ENCODE results near the gene C21orf91. TPM values are rescaled to one million over a fixed set of nuclear protein-coding genes. Genes with fewer than 3 reads are reported as not detected.
A peak's percentile ranks its signal among the peaks of the same experiment; 100 is the strongest.
"Not testable (repeated sequence)": the region's sequence is repeated elsewhere in the genome, so short reads cannot be mapped to it uniquely, and the experiment has no call there.

Gene C21orf91
- total RNA-seq, 1 donor from 2014 or later, result 18.2 TPM

DNA sequence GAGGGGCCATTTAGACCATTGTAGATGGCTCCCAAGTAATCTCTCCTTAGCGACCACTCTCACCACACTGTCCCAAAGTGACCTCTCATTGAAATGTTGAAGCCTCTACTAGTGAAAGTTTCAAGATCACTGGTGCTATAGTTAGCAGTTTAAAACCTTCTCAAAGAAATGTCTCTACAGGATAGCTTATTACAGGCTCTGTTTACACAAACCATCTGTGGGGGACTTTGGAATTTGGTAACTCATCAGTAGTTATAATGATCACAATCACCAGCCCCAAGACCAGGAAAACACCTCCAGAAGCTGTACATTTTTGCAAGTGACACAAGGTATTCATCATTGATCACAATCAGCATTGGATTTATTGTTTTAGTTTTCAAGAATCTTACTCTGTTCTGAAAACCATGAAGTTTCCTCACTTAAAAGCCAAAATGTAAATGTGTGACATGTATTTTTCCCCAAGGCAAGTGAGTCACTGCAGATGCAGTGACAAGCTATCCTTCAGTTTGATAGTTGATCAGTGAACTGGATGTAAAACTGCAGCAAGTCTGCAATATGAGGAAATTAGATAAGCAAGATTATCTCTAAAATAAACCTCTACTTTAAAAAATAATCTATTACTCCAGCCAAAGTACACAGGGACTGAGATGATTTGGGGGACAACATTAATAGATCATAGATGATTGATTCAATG lies 41.9 kb downstream of the C21orf91 start:
- no peak for ATAC-seq

DNA sequence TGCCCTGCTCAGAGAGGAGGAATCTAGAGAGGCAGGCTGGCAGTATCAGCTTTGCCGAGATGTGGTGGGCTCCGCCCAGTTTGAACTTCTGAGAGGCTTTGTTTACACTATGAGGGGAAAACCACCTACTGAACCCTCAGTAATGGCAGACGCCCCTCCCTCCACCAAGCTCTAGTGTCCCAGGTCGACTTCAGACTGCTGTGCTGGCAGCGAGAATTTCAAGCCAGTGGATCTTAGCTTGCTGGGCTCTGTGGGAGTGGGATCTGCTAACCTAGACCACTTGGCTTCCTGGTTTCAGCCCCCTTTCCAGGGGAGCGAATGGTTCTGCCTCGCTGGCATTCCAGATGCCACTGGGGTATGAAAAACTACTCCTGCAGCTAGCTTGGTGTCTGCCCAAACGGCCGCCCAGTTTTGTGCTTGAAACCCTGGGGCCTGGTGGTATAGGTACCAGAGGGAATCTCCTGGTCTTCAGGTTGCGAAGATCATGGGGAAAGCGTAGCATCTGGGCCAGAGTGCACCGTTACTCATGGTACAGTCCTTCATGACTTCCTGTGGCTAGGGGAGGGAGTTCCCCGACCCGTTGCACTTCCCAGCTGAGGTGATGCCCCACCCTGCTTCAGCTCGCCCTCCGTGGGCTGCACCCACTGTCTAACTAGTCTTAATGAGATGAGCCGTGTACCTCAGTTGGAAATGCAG lies 43.6 kb downstream of the C21orf91 start:
- ATAC-seq, result peak; percentile 42

DNA sequence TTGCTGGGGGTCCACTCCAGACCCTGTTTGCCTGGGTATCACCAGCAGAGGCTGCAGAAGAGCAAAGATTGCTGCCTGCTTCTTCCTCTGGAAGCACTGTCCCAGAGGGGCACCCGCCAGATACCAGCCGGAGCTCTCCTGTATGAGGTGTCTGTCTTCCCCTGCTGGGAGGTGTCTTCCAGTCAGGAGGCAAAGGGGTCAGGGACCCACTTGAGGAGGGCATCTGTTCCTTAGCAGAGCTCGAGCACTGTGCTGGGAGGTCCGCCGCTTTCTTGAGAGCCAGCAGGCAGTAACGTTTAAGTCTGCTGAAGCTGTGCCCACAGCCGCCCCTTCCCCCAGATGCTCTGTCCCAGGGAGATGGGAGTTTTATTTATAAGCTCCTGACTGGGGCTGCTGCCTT lies 44.1 kb downstream of the C21orf91 start:
- not testable (repeated sequence) for ATAC-seq

DNA sequence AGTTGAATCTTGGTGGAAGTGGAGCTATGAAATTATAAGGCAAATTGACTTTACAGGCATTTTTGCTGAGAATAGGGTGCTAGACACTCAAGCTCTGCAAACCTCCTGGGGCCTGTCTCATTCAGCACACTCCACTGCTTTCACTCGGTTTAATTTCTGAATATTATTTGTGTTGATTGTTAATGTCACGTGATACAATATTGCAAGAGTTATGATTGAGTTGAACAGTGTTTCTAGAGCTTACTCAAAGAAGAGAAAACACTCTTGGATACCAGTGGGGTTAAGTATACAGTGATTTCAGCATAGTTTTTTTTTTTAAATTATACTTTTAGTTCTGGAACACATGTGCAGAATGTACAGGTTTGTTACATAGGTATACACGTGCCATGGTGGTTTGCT lies 49.7 kb downstream of the C21orf91 start:
- no peak for ATAC-seq

DNA sequence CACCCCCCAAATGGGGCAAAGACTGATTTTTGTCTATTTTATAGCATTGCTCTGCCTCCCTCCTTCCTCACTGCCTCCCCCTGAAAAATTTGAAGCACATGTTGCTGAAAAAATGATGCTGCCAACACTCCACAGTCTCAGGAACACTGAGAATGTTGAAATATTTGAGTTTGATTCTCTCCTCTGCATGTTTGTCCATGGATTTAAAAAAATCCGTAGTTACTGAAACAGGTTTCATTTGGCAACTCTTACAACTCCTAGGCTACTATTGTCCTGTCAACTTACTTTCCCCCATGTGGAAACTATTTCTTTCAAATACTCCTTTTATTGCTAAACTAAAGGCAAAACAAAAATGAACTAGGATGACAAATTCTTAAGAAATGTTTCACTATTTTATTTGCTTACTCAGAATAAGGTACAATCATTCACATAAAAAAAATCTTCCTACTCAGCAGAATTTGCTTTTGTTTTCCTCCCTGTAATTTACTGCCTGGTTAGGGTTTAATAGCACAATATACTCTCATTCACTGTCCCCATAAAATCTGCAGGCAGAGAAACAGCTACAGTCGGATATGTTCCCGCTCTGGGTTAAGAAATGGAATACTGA lies 50.2 kb downstream of the C21orf91 start:
- peak; percentile 13 for ATAC-seq

DNA sequence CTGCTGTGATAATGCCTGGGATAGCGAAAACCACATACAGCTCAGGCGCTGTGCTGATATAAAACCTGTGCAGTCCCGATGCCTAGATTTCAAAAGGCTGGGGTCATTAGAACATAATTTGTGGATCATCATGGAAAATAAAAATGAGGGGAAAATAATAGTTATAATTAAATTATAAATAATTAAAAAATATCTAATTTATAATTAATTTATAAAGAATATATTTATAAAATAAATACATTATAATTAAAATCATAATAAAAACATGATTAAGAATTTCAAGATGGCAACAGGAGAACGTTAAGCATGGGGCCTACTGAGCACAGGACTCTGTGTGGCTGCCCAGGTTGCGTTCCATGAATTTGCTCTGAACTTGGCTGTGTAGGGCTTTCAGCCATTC lies 53.9 kb downstream of the C21orf91 start:
- no peak for ATAC-seq

DNA sequence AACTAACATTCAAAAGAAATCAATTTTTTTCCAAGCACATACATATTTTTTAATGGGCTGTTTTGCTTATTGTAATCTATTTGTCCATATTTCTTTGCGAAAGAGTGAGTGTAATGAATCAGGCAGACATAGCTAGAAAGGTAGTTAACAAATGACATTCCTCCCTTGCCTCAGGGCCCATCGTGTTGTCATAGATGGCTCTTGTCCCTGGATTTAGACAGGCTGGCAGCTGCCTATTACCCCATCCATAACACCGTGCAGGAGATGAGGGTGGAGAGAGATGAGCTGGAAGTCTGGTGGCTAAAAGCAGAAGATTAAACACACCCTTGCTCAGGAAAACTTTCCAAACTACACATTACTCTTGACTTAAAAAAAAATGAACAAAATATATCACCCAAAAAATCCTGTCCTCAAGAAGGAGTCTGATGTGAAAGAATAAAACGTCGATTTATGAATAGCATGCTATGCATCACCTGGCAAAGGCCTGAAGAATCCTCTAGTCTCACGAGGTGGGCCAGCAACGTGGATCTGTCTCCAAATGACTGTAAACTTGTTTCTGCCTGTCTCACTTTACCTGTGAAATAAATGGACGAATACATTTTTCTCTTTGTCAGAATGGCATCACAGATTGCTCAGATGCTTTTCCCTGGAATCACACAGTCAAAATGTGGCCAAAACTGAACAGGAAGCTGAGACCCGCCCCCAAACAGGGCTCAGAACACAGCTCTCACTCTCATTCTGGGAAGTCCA lies 55.7 kb downstream of the C21orf91 start:
- peak; percentile 79 for ATAC-seq

DNA sequence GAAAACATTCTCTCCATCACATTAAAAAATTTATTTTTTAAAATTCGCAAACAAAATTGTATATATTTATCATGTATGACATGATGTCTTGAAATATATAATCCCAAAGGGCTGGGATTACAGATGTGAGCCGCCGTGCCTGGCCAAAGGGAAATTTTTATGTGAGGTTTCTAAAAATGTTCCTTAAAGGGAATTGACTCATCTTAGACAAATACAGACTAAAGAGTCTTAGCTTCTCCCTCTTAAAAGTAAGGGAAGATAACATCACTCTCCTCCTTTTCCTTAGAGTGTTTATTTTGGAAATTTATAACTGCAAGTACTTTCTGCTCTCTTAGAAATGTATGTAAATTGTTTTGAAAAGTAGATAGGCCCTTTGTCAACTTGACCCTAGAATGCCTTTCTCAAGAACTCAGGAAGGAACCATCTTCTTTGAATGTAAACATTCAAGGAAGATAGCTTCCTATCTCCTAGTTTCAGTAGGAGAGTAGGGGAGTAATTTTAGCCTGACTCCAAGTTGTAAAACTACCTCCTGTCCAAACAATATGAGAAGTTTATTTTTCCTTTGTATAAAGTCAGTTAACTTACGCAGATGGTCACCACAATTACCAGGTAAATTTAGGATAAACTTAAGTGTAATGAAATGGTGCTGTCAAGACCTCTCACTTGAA lies 59.5 kb downstream of the C21orf91 start:
- no peak for ATAC-seq

DNA sequence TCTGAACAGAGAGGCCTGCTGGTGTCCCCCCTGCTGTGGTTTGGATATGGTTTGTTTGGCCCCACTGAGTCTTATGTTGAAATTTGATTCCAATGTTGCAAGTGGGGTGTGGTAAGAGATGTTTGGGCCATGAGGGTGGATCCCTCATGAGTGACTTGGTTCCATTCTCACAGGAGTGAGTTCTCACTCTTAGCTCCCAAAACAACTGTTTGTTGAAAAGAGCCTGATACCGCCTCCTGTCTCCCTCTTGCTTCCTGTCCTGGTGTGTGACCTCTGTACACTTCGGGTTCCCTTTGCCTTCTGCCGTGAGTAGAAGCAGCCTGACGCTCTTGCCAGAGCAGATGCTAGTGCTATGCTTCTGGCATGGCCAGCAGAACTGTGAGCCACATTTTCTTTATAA lies 60.5 kb downstream of the C21orf91 start:
- no peak for ATAC-seq

DNA sequence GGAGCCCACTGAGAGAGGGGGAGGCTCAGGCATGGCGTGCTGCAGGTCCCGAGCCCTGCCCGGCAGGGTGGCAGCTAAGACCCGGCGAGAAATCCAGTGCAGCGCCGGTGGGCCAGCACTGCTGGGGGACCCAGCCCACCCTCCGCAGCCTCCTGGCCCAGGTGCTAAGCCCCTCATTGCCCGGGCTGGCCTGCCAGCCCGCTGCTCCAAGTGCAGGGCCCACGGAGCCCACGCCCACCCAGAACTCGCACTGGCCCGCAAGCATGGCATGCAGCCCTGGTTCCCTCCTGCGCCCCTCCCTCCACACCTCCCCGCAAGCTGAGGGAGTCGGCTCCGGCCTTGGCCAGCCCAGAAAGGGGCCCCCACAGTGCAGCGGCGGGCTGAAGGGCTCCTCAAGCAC lies 61.5 kb downstream of the C21orf91 start:
- ATAC-seq, result no peak

DNA sequence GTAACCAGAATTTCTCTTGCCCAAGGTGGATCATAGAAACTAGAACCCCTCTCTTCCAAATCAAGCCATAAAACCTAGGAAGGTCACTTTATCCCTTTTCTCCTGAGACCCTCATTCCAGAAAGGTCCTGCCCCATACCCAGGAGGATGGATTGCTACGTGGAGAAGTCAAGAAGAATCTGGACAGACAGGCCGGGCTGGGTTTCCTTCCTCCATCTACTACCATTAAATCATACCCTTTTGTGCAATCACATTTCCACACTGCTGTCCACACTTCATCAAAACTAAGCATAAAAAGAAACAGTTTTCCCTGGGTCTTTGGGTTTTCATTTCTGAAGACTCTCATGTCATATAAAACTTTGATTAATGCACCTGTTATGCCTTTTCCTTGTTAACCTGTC lies 65.4 kb downstream of the C21orf91 start:
- ATAC-seq, result peak; percentile 28

DNA sequence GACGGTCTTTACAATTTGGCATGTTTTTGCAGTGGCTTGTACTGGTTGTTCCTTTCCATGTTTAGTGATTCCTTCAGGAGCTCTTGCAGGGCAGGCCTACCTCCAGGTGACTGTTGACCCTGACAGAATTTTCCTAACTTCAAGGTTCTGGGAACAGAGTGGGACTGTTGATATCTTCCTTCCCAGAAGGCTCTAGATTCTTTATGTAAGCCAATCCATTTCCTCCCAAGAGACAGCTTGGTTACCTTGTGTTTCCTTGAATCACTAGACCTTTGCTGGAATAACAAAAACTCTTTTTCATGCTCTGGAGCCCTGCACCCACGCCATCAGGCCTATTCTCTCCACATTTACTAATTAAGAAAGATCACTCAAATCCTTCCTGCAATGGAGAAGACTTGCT lies 67.0 kb downstream of the C21orf91 start:
- no peak for ATAC-seq

DNA sequence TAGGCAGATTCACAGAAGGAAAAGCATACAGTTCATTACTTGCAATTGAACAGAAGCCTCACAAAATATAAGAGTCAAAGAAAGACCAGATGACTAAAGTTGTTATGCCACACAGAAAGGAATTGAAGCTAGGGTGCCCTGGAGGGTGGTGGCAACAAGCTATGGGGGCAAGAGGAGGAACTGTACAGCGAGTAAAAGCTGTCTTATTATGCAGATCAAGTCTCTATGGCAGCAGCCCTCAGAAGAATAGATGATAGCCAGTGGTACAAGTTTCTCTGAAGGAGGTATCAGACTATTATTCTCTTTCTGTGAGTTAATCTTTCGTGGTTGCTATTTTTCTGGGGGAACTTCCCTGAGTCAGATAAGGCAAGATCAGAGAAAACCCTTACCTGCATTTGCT lies 72.2 kb downstream of the C21orf91 start:
- ATAC-seq, result no peak

DNA sequence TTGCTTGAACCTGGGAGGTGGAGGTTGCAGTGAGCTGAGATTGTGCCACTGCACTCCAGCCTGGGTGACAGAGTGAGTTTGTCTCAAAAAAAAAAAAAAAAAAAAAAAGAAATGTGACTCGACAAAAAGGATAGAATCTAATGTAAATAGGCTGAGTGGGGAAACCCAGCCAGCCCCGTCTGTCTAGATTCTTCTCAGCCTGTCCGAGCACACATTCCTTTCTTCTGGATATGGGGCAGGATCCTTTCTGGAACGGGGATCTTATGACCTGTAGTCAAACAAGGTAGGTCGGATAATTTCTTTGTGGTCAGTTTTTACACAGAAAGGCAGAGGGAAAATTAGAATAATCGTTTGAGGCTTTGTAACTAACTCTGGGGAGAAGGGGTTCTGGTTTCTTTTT lies 74.1 kb downstream of the C21orf91 start:
- no peak for ATAC-seq

DNA sequence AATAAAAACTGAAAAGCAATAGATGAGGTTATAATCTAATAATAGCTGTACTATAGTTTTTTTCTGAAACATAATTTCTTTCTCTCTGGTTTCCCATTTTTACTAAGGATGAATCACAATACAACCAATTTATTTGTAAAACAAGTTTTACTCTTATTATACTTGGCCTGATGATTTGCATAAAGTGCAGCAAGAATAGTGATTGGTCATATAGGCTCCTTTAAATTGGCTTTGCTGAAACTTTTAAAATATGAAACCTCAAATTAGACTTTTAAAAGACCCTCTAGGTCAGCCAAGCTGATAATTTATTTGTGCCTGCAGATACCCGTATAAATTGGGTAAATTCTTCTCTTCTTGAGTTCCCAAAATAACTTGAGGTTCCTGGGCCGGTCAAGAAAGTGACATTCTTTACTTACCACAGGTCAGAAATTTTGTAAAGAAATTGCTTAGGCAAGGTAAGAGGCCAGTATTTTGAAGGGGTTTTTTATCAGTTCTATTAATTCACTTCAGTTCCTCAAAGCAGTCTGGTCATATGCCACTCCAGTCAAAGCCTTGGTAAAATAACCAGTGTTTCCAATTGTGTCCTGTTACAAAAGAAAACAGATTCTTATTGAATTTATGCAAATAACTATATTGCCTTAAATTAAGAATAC lies 76.1 kb downstream of the C21orf91 start:
- ATAC-seq, result no peak

DNA sequence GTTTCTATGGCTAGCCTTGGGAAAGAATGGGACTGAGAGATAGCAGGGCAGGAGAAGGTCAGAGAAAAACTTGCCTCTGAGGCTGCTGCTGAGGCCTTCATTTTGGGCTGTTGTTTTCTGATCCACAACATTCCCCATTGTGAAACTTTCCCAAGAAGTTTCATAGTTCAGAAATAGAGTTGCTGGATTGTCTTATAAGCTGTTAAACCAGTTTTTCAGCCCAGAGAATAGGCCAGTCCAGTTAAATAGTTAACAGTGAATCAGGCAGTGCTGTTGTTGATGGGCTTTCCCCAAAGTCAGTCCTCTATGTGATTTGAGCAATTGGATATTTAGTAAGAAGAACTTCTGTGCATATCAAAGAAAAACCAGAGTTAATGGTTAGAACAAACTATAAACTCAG lies 77.0 kb downstream of the C21orf91 start:
- ATAC-seq, result peak; percentile 87

Other genes starting within 250 kb of the C21orf91 start
- gene BTG3, start 206.5 kb downstream of the C21orf91 start, total RNA-seq, result 30.6 TPM

All from esophagus mucosa (tissue), 1 donor.